HCT116 (cell line): ENCODE measurements around the gene RAB27A. TPM values are rescaled to one million over a fixed set of nuclear protein-coding genes. Genes with fewer than 3 reads are reported as not detected.
A peak's percentile ranks its signal among the peaks of the same experiment; 100 is the strongest.

ENCODE experiments used
- ATAC-seq: fragments of 200-7000 bp; cut with Tn5 transposase; 2 replicates; pipeline ENCODE4 v1.9.1; 2020; ENCODE audit warnings: mild to moderate bottlenecking, moderate library complexity
- BruUV-seq: library from RNA; stranded (reverse); fragments of 400-500 nt; replicated peaks from 2 replicates; lab custom pipeline; 2021; lab: Mats Ljungman, UMichigan
- CTCF ChIA-PET: fragments of 300-600 bp; sonication (Branson Sonifier 250); formaldehyde crosslinking; loops from one replicate; lab custom pipeline; 2021; ENCODE audit warnings: antibody characterized with exemption; lab: Charles Lee
- POLR2A ChIA-PET: fragments of 300-600, 350-600 bp; sonication (Branson Sonifier 250); formaldehyde crosslinking; loops from one replicate; lab custom pipeline; 2021; ENCODE audit warnings: antibody characterized with exemption; lab: Charles Lee
- RAD21 ChIA-PET, 2 experiments: fragments of 300-600 bp; sonication (Branson Sonifier 250); formaldehyde crosslinking; loops; one replicate each; lab custom pipeline; 2023; ENCODE audit warnings: low total read pairs in 2 of 2; ENCODE audit not compliant: uncharacterized antibody in 2 of 2, unreplicated experiment in 2 of 2, low non-redundant PET in 1 of 2; lab: Charles Lee
- DNase-seq: peaks from one replicate; pipeline ENCODE4 v3.0.0-alpha.2; 2010; ENCODE audit warnings: low read depth, low spot score
- H2AFZ ChIP-seq: fragments of 200-600 bp; shearing (Covaris generic), sonication (generic); 2 replicates; pipeline ENCODE4 v1.6.1; 2017; ENCODE audit warnings: low read depth, mixed run types, mixed read lengths, antibody characterized with exemption, low read length; ENCODE audit not compliant: poor library complexity, severe bottlenecking
- H3K27ac ChIP-seq: 2 replicates; pipeline ENCODE4 v1.5.1; 2012; ENCODE audit warnings: low read depth, low read length
- H3K27me3 ChIP-seq: fragments of 200-600 bp; sonication (generic); 2 replicates; pipeline ENCODE4 v1.6.1; 2016; ENCODE audit warnings: mixed run types, low read length, mixed read lengths; ENCODE audit not compliant: insufficient read depth
- H3K36me3 ChIP-seq, 2 experiments: fragments of 200-500 bp in 1 of 2; fragments of 200-600 bp in 1 of 2; sonication (Bioruptor generic) in 1 of 2; sonication (generic) in 1 of 2; 2 replicates each; pipeline versions ENCODE4 v1.5.1 to v1.6.1; 2014 to 2016; ENCODE audit warnings: low read length in 2 of 2, inconsistent platforms in 1 of 2, mixed read lengths in 1 of 2, mixed run types in 1 of 2; ENCODE audit not compliant: insufficient read depth in 2 of 2, control insufficient read depth in 1 of 2
- H3K4me1 ChIP-seq, 2 experiments: fragments of 200-600 bp in 1 of 2; sonication (generic) in 1 of 2; 2 replicates each; pipeline versions ENCODE4 v1.5.1 to v1.6.1; 2012 to 2017; ENCODE audit warnings: low read length in 2 of 2, inconsistent platforms in 1 of 2, mild to moderate bottlenecking in 1 of 2, mixed read lengths in 1 of 2, mixed run types in 1 of 2, moderate library complexity in 1 of 2; ENCODE audit not compliant: insufficient read depth in 2 of 2, control insufficient read depth in 1 of 2
- H3K4me2 ChIP-seq: fragments of 200-600 bp; sonication (generic); 2 replicates; pipeline ENCODE4 v1.6.1; 2017; ENCODE audit warnings: mixed run types, low read length, mixed read lengths
- H3K4me3 ChIP-seq, 2 experiments: fragments of 200-600 bp in 1 of 2; sonication (generic) in 1 of 2; replicated peaks in 1 of 2; 2 replicates each; pipeline ENCODE4 v1.5.1; 2011 to 2016; ENCODE audit warnings: low read length in 2 of 2, control low read depth in 1 of 2, low read depth in 1 of 2, mild to moderate bottlenecking in 1 of 2, mixed read lengths in 1 of 2, mixed run types in 1 of 2
- H3K79me2 ChIP-seq: fragments of 200-600 bp; sonication (generic); 2 replicates; pipeline ENCODE4 v1.6.1; 2017; ENCODE audit warnings: mild to moderate bottlenecking, mixed run types, low read length, moderate library complexity, mixed read lengths; ENCODE audit not compliant: insufficient read depth
- H3K9ac ChIP-seq: fragments of 200-600 bp; sonication (generic); 2 replicates; pipeline ENCODE4 v1.6.1; 2016; ENCODE audit warnings: low read length, mixed read lengths
- H3K9me2 ChIP-seq: fragments of 200-600 bp; sonication (generic), shearing (Covaris generic); 2 replicates; pipeline ENCODE4 v1.6.1; 2017; ENCODE audit warnings: mixed run types, mild to moderate bottlenecking, moderate library complexity; ENCODE audit not compliant: insufficient read depth
- H3K9me3 ChIP-seq, 2 experiments: fragments of 200-500 bp in 1 of 2; fragments of 200-600 bp in 1 of 2; sonication (Bioruptor generic) in 1 of 2; sonication (generic) in 1 of 2; 2 replicates each; pipeline ENCODE4 v1.6.1; 2014 to 2017; ENCODE audit warnings: low read length in 2 of 2, mixed read lengths in 2 of 2, inconsistent platforms in 1 of 2, low read depth in 1 of 2, mild to moderate bottlenecking in 1 of 2, mixed run types in 1 of 2, moderate library complexity in 1 of 2; ENCODE audit not compliant: control insufficient read depth in 1 of 2, insufficient read depth in 1 of 2
- H4K20me1 ChIP-seq: fragments of 200-600 bp; sonication (generic), shearing (Covaris generic); 2 replicates; pipeline ENCODE4 v1.6.1; 2017; ENCODE audit warnings: mixed run types, mild to moderate bottlenecking, moderate library complexity; ENCODE audit not compliant: insufficient read depth
- CBX3 ChIP-seq: IDR thresholded peaks from 2 replicates; pipeline ENCODE4 v1.6.1; 2012; ENCODE audit warnings: low read depth
- CEBPB ChIP-seq: IDR thresholded peaks from 2 replicates; pipeline ENCODE4 v1.6.1; 2012; ENCODE audit warnings: low read depth
- CTCF ChIP-seq, 3 experiments: fragments of 200-600 bp in 1 of 3; sonication (generic) in 1 of 3; IDR thresholded peaks in 2 of 3; conservative IDR thresholded peaks in 1 of 3; 2 replicates each; pipeline ENCODE4 v1.5.1; 2012 to 2017; ENCODE audit warnings: low read depth in 2 of 3, low read length in 2 of 3, antibody characterized with exemption in 1 of 3, borderline replicate concordance in 1 of 3, control low read depth in 1 of 3, mild to moderate bottlenecking in 1 of 3, mixed read lengths in 1 of 3, mixed run types in 1 of 3, moderate library complexity in 1 of 3; ENCODE audit not compliant: insufficient read depth in 1 of 3
- EGR1 ChIP-seq: IDR thresholded peaks from 2 replicates; pipeline ENCODE4 v1.6.1; 2012; ENCODE audit warnings: low read depth
- EZH2 ChIP-seq: fragments of 200-600 bp; sonication (generic); IDR thresholded peaks from 2 replicates; pipeline ENCODE4 v1.6.1; 2017; ENCODE audit warnings: antibody characterized with exemption, mixed run types
- EZH2phosphoT487 ChIP-seq: fragments of 200-600 bp; IDR thresholded peaks from 2 replicates; pipeline ENCODE4 v1.6.1; 2018; ENCODE audit warnings: antibody characterized with exemption, borderline replicate concordance
- FOSL1 ChIP-seq: IDR thresholded peaks from 2 replicates; pipeline ENCODE4 v1.6.1; 2012; ENCODE audit warnings: low read depth
- JUND ChIP-seq: IDR thresholded peaks from 2 replicates; pipeline ENCODE4 v1.6.1; 2012
- POLR2AphosphoS5 ChIP-seq: IDR thresholded peaks from 2 replicates; pipeline ENCODE4 v1.6.1; 2011; ENCODE audit warnings: mild to moderate bottlenecking, low read depth, low read length, moderate library complexity
- ZNF274 ChIP-seq: fragments of 200-500 bp; sonication (Bioruptor generic); IDR thresholded peaks from 2 replicates; pipeline ENCODE4 v1.6.1; 2014; ENCODE audit warnings: mild to moderate bottlenecking, low read depth, low read length, inconsistent platforms
- intact Hi-C: fragments of 100-400 bp; cut with micrococcal nuclease; formaldehyde crosslinking; loops from 2 replicates; pipeline ENCODE4 v1.10.0; 2022
- total RNA-seq: library from RNA; stranded (reverse); gene quantifications from one replicate; pipeline ENCODE4 v1.2.1, GENCODE V29; 2021; ENCODE audit not compliant: unreplicated experiment

Gene RAB27A
- total RNA-seq, 1 experiment from 2014 or later, result 8.8 TPM

- RAD21 ChIA-PET, result no interaction called here
- H2AFZ ChIP-seq, result no peak overlapping the region
- H3K27ac ChIP-seq, result peak overlapping the region; percentile 86; the same call in 1 of the 2 replicates
- DNase-seq (no peak), ATAC-seq (no peak)
- H3K9me2 ChIP-seq, result no peaks in the 10 kb centered on the region
- no TSS peak for BruUV-seq
- H4K20me1 ChIP-seq, result peaks cover 10% of the 10 kb centered on the region; the same call in 1 of the 2 replicates
- H3K79me2 ChIP-seq, result peaks cover 41% of the 10 kb centered on the region
- intact Hi-C loops, result no loop called here
- TF ChIP-seq JUND, result no peak
- TF ChIP-seq EZH2, result no peak
- TF ChIP-seq CEBPB, result no peak
- TF ChIP-seq EZH2phosphoT487, result no peak
- no peak for TF ChIP-seq FOSL1
- no peak for TF ChIP-seq ZNF274
- TF ChIP-seq EGR1, result no peak
- TF ChIP-seq CTCF (IDR thresholded peaks at IDR 0.05 in 2 of 3, conservative IDR thresholded peaks at IDR 0.05 in 1 of 3; ENCODE audit: borderline replicate concordance in 1 of 3, insufficient read depth in 1 of 3, low read depth in 2 of 3, low read length in 2 of 3), result no peak
- no peak for TF ChIP-seq CBX3
- no peak for TF ChIP-seq POLR2AphosphoS5
- peak overlapping the region; percentile 89 for H3K9ac ChIP-seq
- CTCF ChIA-PET, result interaction anchor here (0.8 to 1.9 kb wide), 5 partner anchors 14 to 238 kb away, joined by 3 to 9 read pairs (median 5); partner anchors contain the start of genes CCPG1 and PIERCE2
- POLR2A ChIA-PET, result no interaction called here
- H3K4me1 ChIP-seq, result peaks cover 15 to 21% of the 10 kb centered on the region in 2 experiments; a peak in 3 of 4 replicates
- peaks cover 2 to 7% of the 10 kb centered on the region in 2 experiments; a peak in 2 of 4 replicates for H3K36me3 ChIP-seq
- no peaks in the 10 kb centered on the region for H3K9me3 ChIP-seq
- H3K27me3 ChIP-seq, result no peaks in the 10 kb centered on the region
- H3K4me3 ChIP-seq, result peak overlapping the region; percentile 83 to 86
- H3K4me2 ChIP-seq, result peak overlapping the region; percentile 85
These were observed 91.9 kb downstream of the RAB27A start for GRCh38 chr15:55197719-55198118.
